ENCODE results near the gene BCHE. TPM values are rescaled to one million over a fixed set of nuclear protein-coding genes. Genes with fewer than 3 reads are reported as not detected.

BCHE gene
- total RNA-seq, 1 donor from 2014 or later = 6.8 TPM

DNA sequence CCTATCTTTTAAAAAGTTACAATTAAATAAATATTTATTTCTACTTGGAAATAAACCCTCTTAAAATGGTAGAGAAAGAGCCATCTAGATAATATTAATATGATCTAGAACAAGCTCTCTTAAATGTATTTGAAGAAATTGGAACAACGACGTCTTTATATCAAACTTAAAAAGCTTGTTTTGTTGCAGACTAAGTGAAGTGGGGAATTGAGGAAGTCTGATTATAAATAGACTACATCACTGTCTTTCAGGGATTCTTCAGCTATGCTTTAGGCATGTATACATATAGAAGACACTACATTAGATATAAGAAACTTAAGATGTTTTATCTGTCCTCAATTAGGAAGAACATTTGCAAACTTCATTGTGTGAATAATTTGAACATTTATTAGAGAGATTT, 1.8 kb downstream of the BCHE start:
- Histone ChIP-seq H3K36me3 (no peaks in the 10 kb centered on the region), H3K4me1 (no peaks in the 10 kb centered on the region), H3K27ac (no peak overlapping the region), H3K9me3 (no peaks in the 10 kb centered on the region), H3K4me3 (peak overlapping the region; percentile 0), H3K27me3 (no peaks in the 10 kb centered on the region)
- intact Hi-C loops (cut with DNase I) = no loop called here
- TF ChIP-seq CTCF (IDR thresholded peaks at IDR 0.05) = no peak
- DNase-seq (no peak), ATAC-seq (no peak)

DNA sequence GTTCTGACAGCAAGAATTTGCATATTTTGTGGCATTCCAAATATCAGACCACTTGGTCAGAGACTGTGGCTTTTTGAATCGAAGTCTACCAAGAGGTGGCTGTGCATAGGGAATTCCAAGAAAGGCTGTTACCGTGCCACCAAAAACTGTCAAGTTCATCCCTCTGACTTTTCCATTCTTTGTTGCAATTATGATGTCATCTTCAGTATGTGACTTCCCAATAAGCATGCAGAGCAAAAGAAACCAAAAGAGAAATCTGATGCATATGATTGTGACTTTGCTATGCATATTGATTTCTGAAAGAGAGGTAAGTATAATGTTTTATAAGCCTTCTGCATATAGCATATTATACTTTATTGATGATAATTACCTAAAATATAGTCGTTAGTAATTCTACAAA, 6.5 kb downstream of the BCHE start:
- H3K27ac ChIP-seq = no peak overlapping the region
- no peak overlapping the region for H3K4me3 ChIP-seq
- no peaks in the 10 kb centered on the region for H3K27me3 ChIP-seq
- H3K4me1 ChIP-seq = no peaks in the 10 kb centered on the region
- no peaks in the 10 kb centered on the region for H3K36me3 ChIP-seq
- DNase-seq (no peak), ATAC-seq (no peak)
- intact Hi-C loops (cut with DNase I) = no loop called here
- no peaks in the 10 kb centered on the region for H3K9me3 ChIP-seq
- TF ChIP-seq CTCF (IDR thresholded peaks at IDR 0.05) = no peak

- ATAC-seq (no peak), DNase-seq (no peak)
- Histone ChIP-seq H3K9me3 (no peaks in the 10 kb centered on the region), H3K36me3 (no peaks in the 10 kb centered on the region), H3K4me1 (no peaks in the 10 kb centered on the region), H3K27me3 (no peaks in the 10 kb centered on the region), H3K4me3 (no peak overlapping the region), H3K27ac (no peak overlapping the region)
- intact Hi-C loops (cut with DNase I) = no loop called here
- TF ChIP-seq CTCF (IDR thresholded peaks at IDR 0.05) = no peak
These were observed 9.3 kb downstream of the BCHE start for GRCh38 chr3:165827883-165828282.

DNA sequence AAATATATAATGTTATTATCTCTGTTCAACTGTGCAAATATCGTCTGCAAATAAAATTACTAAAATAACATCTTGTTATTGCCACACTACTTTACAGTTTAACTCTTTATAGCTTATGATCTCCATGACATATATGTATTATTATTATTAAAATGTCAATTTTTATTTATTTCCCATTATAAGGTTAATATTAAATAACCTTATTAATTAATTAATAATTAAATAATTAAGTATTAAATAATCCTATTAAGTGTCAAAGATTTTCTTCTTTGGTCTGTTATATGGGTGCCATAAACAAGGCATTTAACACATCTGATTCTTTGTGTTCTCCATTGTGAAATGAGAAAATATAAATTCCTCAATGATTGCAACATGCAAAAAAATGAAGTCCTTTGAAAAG, 10.0 kb downstream of the BCHE start:
- H3K9me3 ChIP-seq = no peaks in the 10 kb centered on the region
- ATAC-seq (no peak), DNase-seq (no peak)
- H3K27me3 ChIP-seq = no peaks in the 10 kb centered on the region
- no peak overlapping the region for H3K4me3 ChIP-seq
- no peaks in the 10 kb centered on the region for H3K36me3 ChIP-seq
- no peak overlapping the region for H3K27ac ChIP-seq
- no peaks in the 10 kb centered on the region for H3K4me1 ChIP-seq
- intact Hi-C loops (cut with DNase I) = no loop called here
- no peak for TF ChIP-seq CTCF (IDR thresholded peaks at IDR 0.05)

DNA sequence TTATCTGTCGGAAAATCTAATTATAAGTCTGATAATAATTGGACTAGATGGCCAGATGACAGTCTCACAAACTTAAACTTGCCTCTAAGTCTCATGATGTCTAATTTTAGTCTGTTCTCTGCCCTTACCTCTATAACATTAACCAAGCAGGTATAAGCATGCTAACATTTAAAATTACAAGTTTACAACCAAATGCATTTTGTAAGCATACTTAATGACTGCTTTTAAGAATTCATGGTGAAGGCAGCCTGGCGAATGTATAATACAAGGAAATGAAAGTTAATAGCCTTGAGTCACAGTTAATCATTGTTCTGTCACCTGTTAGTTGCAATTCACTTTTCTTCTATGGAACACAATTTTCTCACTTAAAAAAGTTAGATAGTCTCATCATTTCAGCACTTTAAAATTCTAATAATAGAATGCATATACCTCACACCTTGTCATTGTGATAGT, 16.5 kb downstream of the BCHE start:
- DNase-seq (no peak), ATAC-seq (no peak)
- Histone ChIP-seq H3K27me3 (no peaks in the 10 kb centered on the region), H3K9me3 (no peaks in the 10 kb centered on the region), H3K4me1 (no peaks in the 10 kb centered on the region), H3K36me3 (no peaks in the 10 kb centered on the region), H3K4me3 (no peak overlapping the region), H3K27ac (no peak overlapping the region)
- intact Hi-C loops (cut with DNase I) = no loop called here
- no peak for TF ChIP-seq CTCF (IDR thresholded peaks at IDR 0.05)

GRCh38 chr3:165817160-165817709, 20.0 kb downstream of the BCHE start:
- H3K4me3 ChIP-seq = no peak overlapping the region
- intact Hi-C loops (cut with DNase I) = no loop called here
- no peak for TF ChIP-seq CTCF (IDR thresholded peaks at IDR 0.05)
- DNase-seq (no peak), ATAC-seq (no peak)
- no peaks in the 10 kb centered on the region for H3K9me3 ChIP-seq
- H3K27me3 ChIP-seq = no peaks in the 10 kb centered on the region
- H3K27ac ChIP-seq = no peak overlapping the region
- no peaks in the 10 kb centered on the region for H3K36me3 ChIP-seq
- H3K4me1 ChIP-seq = no peaks in the 10 kb centered on the region
